ENCODE results near the gene IGBP1.
"Not testable (repeated sequence)": the region's sequence is repeated elsewhere in the genome, so short reads cannot be mapped to it uniquely, and the experiment has no call there.

IGBP1 gene

GRCh38 chrX:70133303-70134115 lies at the start of gene IGBP1:
Gene IGBP1, plus strand, starts transcription at chrX:70133447. Its CDS starts 501 bp downstream, at chrX:70133948.
- DNase-seq (ENCODE audit: low read depth), result peak; percentile 61

GRCh38 chrX:70084592-70085240 lies 48.5 kb upstream of the IGBP1 start:
- no peak for DNase-seq (ENCODE audit: low read depth)

GRCh38 chrX:70087857-70088630 lies 45.2 kb upstream of the IGBP1 start:
- no peak for DNase-seq (ENCODE audit: low read depth)

DNA sequence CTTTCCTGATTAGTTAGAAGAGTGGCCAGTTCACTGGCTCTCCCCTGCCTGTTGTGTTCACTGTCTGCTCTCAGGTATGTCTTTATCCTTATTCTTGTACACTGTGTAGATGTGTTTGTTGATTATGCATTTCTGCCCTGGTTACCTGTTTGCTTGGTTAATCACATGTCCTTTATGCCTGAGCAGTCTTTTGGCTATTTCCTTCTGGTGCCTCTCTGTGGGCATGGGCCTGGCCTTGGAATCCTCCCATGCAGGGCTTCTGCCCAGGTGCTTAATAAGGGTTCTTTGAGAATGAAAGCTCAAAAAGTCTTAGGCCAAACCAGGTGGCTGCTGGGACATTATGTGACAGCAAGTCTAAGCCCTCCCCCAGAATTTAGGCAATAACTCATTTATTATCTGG lies 44.5 kb upstream of the IGBP1 start:
- no peak for DNase-seq (ENCODE audit: low read depth)

- DNase-seq (ENCODE audit: low read depth), result no peak
Measured at GRCh38 chrX:70089604-70090297, 43.5 kb upstream of the IGBP1 start.

- no peak for DNase-seq (ENCODE audit: low read depth)
Measured at GRCh38 chrX:70092247-70092646, 41.0 kb upstream of the IGBP1 start.

DNA sequence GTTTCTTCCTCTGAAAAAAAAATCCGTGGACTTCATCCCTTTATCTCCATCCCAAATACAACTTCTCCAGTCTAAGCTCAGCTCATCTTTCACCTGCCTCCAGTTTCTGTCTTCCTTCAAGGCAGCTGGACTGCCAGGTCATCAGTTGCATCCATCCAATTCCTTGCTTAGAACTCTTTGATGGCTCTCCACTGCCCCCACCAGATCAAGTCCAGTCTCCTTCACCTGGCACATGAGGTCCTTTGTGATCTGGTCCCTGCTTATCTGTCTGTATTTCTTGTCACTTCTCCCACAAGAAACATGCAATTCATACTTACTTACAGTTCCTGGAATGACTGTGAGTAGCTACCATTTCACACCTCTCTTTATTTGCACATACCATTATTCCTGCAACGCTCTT lies 37.2 kb upstream of the IGBP1 start:
- DNase-seq (ENCODE audit: low read depth), result no peak

GRCh38 chrX:70105229-70105628 lies 28.0 kb upstream of the IGBP1 start:
- DNase-seq (ENCODE audit: low read depth), result no peak

GRCh38 chrX:70111436-70112026 lies 21.7 kb upstream of the IGBP1 start:
- DNase-seq (ENCODE audit: low read depth), result not testable (repeated sequence)

DNA sequence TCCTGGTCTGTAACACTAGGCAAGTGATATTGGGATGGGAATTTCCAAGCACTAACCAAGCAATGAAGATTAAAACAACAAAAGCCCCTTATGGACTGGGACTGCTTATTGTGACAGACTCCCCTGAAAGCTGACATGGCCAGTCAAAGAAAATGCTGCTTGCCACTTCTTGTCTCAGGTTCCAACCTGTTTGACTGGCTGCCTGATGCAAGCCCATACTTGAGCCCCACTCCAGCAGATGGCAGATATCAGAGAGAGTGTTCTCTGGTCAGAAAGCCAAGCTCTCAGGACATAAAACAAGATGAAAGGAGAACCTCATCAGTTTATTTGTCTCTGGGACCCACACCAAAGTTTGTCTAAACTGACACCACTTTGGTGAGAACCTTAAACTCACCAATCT lies 15.5 kb upstream of the IGBP1 start:
- DNase-seq (ENCODE audit: low read depth), result no peak

DNA sequence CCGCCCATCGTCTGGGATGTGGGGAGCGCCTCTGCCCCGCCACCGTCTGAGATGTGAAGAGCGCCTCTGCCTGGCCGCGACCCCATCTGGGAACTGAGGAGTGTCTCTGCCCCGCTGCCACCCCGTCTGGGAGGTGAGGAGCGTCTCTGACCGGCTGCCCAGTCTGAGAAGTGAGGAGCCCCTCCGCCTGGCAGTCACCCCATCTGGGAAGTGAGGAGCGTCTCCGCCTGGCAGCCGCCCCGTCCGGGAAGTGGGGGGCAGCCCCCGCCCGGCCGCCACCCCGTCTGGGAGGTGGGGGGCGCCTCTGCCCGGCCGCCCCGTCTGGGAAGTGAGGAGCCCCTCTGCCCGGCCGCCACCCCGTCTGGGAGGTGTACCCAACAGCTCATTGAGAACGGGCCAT lies 10.2 kb upstream of the IGBP1 start:
- not testable (repeated sequence) for DNase-seq (ENCODE audit: low read depth)

DNA sequence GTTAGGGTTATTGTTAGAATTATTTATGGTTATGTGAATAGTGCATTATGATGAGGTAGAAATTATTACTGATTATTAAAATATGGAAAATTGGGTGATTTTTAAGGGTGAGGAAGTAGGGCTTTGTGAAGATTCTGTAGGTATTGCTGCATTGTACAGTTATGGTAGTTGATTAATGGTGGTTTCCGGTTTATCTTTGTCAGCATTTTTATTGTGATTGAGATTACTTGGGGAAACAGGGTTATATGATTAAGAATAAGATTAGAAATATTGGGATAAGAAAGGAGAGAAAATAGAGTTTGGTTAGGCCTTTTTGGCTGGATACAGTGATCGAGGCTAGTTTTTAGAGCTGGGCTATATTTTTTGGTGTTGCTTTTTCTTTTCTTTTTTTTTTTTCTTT lies 8.6 kb upstream of the IGBP1 start:
- DNase-seq (ENCODE audit: low read depth), result no peak

- DNase-seq (ENCODE audit: low read depth), result no peak
Measured at GRCh38 chrX:70128071-70128470, 5.2 kb upstream of the IGBP1 start.

DNA sequence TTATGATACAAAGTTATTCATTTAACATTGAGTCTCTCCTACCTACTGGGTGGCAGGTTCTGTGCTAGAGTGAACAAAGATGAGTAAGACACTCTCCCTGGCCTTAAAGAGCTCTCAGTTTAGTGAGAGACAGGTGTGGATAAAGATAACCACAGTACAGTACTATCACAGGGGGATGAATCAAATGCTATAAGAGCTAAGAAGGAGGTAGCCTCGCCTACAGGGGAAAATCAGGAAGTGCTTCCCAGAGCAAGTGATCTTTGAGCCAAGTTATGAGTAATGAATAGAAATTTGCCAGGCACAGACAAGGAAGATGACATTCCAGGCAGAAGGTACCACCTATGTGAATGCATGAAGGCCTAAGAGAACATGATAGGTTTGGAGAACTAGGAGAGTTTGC lies 3.4 kb upstream of the IGBP1 start:
- DNase-seq (ENCODE audit: low read depth), result no peak

DNA sequence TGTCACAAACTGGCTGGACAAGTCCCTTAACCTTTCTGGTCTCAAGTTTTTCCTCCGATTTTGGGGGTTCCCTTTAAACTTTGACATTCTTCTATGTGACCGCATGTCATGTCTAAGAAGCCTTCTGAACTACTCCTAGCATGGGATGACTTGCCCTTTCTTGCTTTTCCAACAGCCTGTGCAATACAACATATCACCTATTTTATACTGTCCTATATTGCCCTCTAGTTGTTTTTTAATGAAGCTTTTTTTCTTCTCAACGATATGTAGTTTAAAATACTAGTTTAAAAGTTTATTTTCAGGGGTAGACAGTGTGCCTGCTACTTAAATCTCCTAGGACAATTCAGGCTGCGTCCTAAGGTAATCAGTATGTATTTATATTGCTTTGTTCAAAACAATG lies 1.0 kb upstream of the IGBP1 start:
- no peak for DNase-seq (ENCODE audit: low read depth)

DNA sequence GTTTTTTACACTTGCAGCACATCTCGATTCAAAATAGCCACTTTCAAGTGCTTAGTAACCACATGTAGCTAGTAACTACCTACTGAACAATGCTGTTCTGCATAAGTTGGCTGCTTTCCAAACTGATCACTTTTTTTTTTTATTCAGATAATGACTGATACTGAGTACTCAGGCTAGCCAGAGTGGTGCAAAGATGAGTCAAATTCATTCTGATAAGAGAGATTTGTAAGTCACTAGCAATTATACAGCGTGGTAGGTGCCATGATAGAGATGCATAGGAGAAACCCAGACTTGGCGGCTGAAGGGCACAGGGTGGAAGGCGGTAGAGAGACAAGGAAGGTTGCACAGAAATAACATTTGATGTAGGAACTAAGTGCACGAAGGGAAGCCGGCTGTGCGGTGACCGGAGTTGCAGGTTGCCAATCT lies 357 bp upstream of the IGBP1 start:
- no peak for DNase-seq (ENCODE audit: low read depth)

GRCh38 chrX:70134116-70134477 lies 850 bp downstream of the IGBP1 start:
- no peak for DNase-seq (ENCODE audit: low read depth)

DNA sequence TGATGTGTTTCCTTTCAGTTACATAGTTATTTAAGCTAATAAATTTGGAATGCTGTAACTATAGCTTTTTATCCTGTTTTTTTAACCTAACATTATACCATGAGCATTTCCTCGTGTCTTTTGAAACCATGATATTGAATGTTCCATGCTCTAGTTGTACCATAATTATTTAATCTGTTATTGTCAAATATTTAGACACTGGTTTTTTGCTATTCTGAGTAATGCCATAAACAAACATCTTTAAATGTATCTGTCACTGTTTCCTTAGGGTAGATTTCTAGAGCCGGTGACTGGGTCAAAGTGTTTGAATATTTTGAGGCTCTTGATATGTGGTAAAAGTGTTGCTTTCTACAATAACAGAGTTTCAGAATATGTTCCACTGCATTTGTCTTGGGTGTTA lies 5.4 kb downstream of the IGBP1 start:
- no peak for DNase-seq (ENCODE audit: low read depth)

GRCh38 chrX:70139736-70140135 lies 6.5 kb downstream of the IGBP1 start:
- no peak for DNase-seq (ENCODE audit: low read depth)

GRCh38 chrX:70141373-70141772 lies 8.1 kb downstream of the IGBP1 start:
- no peak for DNase-seq (ENCODE audit: low read depth)

DNA sequence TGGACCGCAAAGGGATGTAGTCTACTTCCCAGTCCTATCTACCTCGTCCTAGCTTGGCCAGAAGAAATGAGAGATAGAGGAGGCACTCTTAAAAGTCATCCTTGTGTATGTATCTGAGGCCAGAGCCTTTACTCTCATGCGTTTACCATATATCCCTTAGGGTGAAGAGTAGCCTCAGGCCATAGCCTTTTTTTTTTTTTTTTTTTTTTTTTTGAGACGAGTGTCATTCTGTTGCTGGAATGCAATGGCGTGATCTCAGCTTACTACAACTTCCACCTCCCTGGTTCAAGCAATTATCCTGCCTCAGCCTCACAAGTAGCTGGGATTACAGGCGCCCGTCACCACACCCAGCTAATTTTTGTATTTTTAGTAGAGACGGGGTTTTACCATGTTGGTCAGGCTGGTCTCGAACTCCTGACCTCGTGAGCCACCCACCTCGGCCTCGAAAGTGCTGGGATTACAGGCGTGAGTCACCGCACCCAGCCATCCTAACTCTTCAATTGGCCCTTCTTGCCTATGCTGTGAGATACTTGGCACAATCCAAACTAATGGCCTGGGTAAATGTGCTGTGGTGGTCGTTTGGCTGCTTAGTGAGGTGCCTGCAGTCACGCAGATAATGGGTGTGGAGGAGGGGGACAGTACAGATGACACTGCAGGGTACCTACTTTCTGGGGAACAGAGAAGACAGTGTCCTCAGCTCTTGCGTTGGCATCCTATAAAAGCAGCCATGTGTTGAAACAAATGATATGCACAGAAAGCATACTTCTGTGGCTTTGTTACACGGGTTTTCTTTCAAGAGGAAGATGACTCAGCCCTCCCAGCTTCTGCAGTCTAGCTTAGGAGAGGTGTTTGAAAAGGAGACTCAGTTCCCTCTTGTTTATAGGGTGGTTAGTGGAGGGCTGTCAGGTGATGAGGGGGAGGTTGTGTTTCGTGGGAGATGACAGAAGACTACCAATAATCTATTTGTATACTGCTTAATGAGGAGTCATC lies 33.6 kb downstream of the IGBP1 start:
- no peak for DNase-seq (ENCODE audit: low read depth)

All from activated gamma-delta T cell treated with anti-CD3 and anti-CD28 coated beads, Interleukin-2, amount 50 U/mL, for 16 hours (primary cell).